Measurements from ENCODE around the gene NEDD8. TPM values are rescaled to one million over a fixed set of nuclear protein-coding genes. Genes with fewer than 3 reads are reported as not detected.
A peak's percentile ranks its signal among the peaks of the same experiment; 100 is the strongest.

The NEDD8 gene
- total and polyA plus RNA-seq, 2 donors (not counting 3 experiments of a cell fraction or from before 2014, with no cell fraction given): 243 to 316 TPM

GRCh38 chr14:24226473-24226872, 5.7 kb downstream of the NEDD8 start:
- H3K9me3 ChIP-seq (replicated peaks; ENCODE audit: control insufficient read depth, insufficient read depth, low read length): no peaks in the 10 kb centered on the region
- POLR2A ChIA-PET: interaction anchor here (3.1 kb wide), 1 partner anchor 12 kb away, joined by 21 read pairs; the partner anchor contains the start of genes CHMP4A and MDP1
- peak overlapping the region; percentile 99 for H3K27ac ChIP-seq (ENCODE audit: insufficient read depth, low read depth, low read length)
- no peak overlapping the region for H2AFZ ChIP-seq (ENCODE audit: low read depth, low read length)
- H3K79me2 ChIP-seq (ENCODE audit: control insufficient read depth, insufficient read depth, low read length): peaks cover 68% of the 10 kb centered on the region
- no peaks in the 10 kb centered on the region for H3K9me1 ChIP-seq (replicated peaks; ENCODE audit: control insufficient read depth, extremely low read depth, insufficient read depth, low read length)
- no peak overlapping the region for H3K4me2 ChIP-seq (ENCODE audit: insufficient read depth, low read length)
- FAIRE-seq (no peak), DNase-seq (ENCODE audit: low read depth, low spot score) (no peak)
- no peaks in the 10 kb centered on the region for H4K20me1 ChIP-seq (replicated peaks; ENCODE audit: control insufficient read depth, extremely low read depth, insufficient read depth, low read length)
- intact Hi-C loops (cut with micrococcal nuclease): no loop called here
- no peaks in the 10 kb centered on the region for H3K27me3 ChIP-seq (ENCODE audit: control insufficient read depth in 2 of 2, insufficient read depth in 2 of 2, low read length in 2 of 2)
- peaks cover 35% of the 10 kb centered on the region for H3K4me1 ChIP-seq (ENCODE audit: control insufficient read depth, extremely low read depth, insufficient read depth, low read length)
- H3K36me3 ChIP-seq (ENCODE audit: control insufficient read depth in 2 of 2, extremely low read depth in 1 of 2, insufficient read depth in 2 of 2, low read length in 2 of 2): peaks cover 0 to 6% of the 10 kb centered on the region in 2 experiments
- no peak overlapping the region for H3K9ac ChIP-seq (replicated peaks; ENCODE audit: extremely low read depth, insufficient read depth, low read length)
- no TSS peak for BruUV-seq (replicated peaks)
- dilution Hi-C loops (cut with MboI; ENCODE audit: extremely low pct_ligation_motif_present, low sequenced_read_pairs): no loop called here
- no peak for TF ChIP-seq FOS (IDR thresholded peaks at IDR 0.05; ENCODE audit: borderline replicate concordance, insufficient read depth, low read length)
- TF ChIP-seq EZH2 (IDR thresholded peaks at IDR 0.05; ENCODE audit: borderline replicate concordance, low read depth, low read length, severe bottlenecking): no peak
- TF ChIP-seq, protein P1, sequence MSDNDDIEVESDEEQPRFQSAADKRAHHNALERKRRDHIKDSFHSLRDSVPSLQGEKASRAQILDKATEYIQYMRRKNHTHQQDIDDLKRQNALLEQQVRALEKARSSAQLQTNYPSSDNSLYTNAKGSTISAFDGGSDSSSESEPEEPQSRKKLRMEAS (IDR thresholded peaks at IDR 0.05; ENCODE audit: insufficient read depth, insufficient read length): no peak
- no peak for TF ChIP-seq GATA2 (IDR thresholded peaks at IDR 0.05; ENCODE audit: insufficient read depth, insufficient read length, low read depth, low read length)
- no peak for TF ChIP-seq POLR2AphosphoS5 (IDR thresholded peaks at IDR 0.05; ENCODE audit: insufficient read depth, low read depth, low read length)
- TF ChIP-seq JUN (IDR thresholded peaks at IDR 0.05; ENCODE audit: borderline replicate concordance, insufficient read depth, insufficient read length, low read depth): no peak
- TF ChIP-seq CTCF (IDR thresholded peaks at IDR 0.05; ENCODE audit: extremely low read depth in 1 of 2, insufficient read depth in 1 of 2, low read depth in 1 of 2, low read length in 2 of 2): no peak
- TF ChIP-seq MYC (IDR thresholded peaks at IDR 0.05; ENCODE audit: low read depth, low read length): no peak
- no peak for TF ChIP-seq POLR2A (IDR thresholded peaks at IDR 0.05; ENCODE audit: low read depth, low read length)
- no peak overlapping the region for H3K4me3 ChIP-seq (replicated peaks in 1 of 3; ENCODE audit: insufficient read depth in 1 of 3, low read depth in 1 of 3, low read length in 3 of 3)
- CTCF ChIA-PET: interaction anchor here (1.7 kb wide), 1 partner anchor 12 kb away, joined by 5 read pairs; no protein-coding TSS in a partner anchor

Data from endothelial cell of umbilical vein (primary cell).